HG03064 (cell line): Measurements from ENCODE around the gene TRIP11.
"Not testable (repeated sequence)": the region's sequence is repeated elsewhere in the genome, so short reads cannot be mapped to it uniquely, and the experiment has no call there.

Source experiments
- ATAC-seq: cut with Tn5 transposase; IDR thresholded peaks from one replicate; pipeline ENCODE4 v1.9.1; 2021; ENCODE audit warnings: low read depth; ENCODE audit not compliant: unreplicated experiment

TRIP11 gene

DNA sequence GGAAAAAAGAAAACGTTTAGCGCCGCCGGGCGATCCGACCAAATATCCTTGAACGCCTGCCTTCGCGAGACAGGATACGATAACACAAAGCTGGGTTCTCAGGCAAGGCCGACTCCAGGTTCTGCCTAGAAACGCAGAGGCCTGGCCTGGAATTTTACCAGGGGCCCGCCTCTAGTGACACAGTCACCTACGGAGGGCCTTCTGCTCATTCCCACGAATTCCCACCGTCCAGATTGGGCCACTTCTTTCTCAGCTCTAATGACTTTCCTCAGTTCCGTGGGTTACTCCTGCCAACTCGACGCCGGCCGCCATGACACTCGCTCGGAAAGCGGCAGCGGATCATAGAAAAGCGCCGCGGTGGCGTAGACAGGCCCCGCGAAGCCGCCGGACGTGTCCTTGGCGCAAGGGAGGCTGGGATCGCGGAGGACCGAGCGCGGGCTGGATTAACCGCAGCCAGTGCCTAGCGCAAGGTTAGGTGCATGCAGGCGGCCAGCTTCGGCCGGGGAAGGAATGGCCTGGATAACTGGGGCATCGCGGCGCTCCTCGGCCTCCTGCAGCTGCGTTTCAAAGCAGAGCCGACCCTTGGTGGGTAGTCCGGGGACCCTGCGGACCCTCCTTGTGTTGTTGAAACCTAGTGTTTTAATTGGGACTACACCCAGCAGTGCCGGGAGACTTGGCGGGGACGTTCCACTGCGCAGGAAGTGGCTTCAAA is at the start of gene TRIP11:
Gene TRIP11, minus strand, starts transcription at position 341 of the 712 bp plus-strand sequence. CDS start 374 bp downstream, outside the sequence.
- peak; percentile 97 for ATAC-seq

DNA sequence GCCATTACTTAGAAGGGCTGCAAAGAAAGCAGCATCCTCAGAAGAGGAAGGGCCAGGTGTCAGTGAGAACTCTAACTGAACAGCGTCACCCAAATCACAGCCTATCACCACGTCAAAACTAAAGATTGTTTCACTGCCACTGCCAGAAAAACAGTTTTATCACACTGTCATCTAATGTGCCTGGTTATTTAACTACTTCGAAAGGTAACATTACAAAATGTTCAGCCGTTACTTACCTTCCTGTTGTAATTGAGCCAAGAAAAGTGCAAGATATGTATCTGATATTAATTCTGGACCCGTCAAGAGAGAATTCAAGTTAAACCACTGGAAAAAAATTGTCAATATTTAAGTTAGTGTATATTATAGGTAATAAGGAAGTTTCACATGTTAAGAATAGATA is 48.6 kb upstream of the TRIP11 start:
- ATAC-seq = no peak

DNA sequence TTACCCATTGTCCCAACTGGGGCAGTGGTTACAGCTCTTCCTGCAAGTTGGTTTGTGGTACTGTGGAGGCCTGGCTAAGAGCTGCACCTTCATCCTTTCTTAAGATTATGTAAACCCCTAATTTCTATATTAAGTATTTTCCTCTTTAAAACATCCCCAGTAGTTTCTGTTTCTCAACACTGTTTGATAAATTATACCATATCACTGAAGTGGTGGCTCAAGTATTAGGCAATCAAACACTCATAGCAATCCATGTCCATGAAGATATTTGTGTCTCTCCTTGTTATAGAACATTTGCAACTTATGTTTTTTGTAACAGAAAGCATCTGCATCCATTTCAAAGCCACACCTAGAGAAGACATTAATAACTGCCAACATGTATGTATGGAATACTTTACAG is 34.7 kb upstream of the TRIP11 start:
- ATAC-seq = no peak

DNA sequence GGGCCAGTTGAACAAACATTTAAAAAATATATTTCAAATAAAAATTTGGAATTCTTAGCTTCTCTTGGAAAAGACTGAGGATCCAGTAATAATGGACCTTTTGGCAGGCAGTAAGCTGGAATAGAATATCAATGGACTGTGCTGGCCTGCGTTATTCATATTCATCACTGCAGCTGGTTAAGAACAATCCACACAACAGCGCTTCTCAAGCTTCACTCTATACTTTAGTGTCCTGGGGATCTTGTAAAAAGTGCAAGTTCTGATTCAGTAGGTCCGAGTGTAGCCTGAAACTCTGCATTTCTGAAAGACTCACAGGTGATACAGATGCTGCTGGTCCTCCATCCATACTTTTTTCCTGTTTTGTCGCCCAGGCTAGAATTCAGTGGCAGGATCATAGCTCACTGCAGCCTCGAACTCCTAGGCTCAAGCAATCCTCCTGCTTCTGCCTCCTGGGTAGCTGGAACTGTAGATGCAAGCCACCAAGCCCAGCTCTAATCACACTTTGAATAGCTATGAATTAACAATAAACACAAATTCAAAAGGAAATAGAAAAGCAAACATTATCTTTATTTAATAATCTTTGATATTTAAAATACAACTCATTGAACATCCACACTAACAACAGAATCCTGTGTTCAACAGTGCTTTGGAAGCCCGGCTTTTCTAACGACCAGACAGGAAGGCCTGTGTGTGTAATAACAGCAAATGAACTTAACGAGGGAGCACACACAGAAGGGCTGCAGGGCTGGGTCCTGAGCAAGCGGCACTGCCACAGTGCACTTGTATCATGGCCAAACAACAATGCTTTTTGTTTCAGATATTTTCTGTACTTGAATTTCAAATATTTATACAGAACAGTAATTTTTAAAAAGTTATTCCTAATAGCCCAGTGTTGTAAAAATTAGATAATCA is 18.4 kb upstream of the TRIP11 start:
- no peak for ATAC-seq

DNA sequence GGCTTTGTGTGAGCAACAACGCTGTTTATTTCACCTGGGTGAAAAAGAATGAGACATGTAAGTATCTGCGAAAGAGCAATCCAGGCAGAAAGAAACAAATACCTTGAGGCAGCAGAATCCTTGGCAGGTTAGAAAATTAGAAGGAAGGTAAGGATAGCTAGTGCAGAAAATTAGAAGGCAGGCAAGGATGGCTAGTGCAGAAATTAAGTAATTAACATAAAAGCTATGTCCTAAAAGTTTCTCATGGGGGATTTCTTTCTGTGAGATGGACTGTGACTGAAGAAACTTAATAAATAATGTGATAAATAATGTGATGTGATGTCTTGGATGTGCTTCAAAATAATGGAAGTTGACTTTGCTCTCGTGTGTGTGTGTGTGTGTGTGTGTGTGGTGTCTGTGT is 9.9 kb upstream of the TRIP11 start:
- ATAC-seq = no peak

DNA sequence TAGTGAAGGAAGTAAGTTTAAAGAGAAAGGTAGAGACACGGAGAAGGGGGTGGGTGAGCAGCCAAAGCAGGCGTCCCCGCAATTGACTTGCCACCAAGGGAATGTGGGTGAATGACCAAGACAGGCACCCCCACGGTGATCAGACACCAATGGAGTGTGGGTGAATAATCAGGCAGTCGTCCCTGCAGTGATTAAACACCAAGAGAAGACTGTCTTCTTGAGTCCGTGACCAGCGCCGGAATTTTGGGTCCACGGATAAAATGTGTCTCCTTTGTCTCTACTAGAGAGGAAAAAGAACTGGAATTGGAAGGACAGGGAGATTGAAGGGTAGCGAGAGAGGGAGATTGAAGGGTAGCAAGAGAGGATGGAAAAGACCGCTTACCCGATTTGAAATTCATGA is 9.4 kb upstream of the TRIP11 start:
- not testable (repeated sequence) for ATAC-seq

DNA sequence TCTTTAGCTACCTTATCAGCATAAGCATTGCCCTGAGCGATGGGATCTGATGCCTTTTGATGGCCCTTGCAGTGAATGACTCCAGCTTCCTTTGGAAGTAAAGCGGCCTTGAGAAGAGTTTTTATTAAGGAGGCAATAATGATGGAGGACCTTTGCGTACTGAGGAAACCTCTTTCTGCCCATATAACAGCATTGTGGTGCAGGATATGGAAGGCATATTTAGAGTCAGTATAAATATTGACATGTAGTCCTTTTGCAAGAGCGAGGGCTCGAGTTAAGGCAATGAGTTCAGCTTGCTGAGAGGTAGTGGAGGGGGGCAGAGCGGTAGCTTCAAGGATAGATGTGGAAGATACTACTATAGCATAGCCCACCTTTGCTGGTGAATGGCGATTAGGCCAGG is 6.0 kb upstream of the TRIP11 start:
- ATAC-seq = not testable (repeated sequence)

DNA sequence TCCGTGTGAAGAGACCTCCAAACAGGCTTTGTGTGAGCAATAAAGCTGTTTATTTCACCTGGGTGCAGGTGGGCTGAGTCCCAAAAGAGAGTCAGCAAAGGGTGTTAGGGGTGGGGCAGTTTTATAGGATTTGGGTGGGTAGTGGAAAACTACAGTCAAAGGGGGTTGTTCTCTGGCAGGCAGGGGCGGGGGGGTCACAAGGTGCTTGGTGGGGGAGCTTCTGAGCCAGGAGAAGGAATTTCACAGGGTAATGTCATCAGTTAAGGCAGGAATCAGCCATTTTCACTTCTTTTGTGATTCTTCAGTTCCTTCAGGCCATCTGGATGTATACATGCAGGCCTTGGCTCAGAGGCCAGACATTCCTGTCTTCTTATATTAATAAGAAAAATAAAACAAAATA is 1.9 kb upstream of the TRIP11 start:
- ATAC-seq = not testable (repeated sequence)

DNA sequence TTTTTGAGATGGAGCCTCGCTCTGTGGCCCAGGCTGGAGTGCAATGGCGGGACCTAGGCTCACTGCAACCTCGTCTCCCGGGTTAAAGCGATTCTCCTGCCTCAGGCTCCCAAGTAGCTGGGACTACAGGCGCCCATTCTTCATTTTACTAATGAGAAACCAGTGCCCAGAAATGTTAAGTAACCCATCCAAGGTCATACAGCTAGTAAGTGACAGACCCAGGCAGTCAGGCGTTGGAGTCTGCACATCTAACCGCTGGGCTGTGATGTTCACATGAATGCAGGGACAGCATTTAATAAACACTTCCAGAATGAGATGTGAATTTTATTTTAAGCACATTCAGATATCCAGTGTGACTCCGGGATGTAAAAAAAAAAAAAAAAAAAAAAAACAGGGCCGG is 1.3 kb upstream of the TRIP11 start:
- no peak for ATAC-seq

DNA sequence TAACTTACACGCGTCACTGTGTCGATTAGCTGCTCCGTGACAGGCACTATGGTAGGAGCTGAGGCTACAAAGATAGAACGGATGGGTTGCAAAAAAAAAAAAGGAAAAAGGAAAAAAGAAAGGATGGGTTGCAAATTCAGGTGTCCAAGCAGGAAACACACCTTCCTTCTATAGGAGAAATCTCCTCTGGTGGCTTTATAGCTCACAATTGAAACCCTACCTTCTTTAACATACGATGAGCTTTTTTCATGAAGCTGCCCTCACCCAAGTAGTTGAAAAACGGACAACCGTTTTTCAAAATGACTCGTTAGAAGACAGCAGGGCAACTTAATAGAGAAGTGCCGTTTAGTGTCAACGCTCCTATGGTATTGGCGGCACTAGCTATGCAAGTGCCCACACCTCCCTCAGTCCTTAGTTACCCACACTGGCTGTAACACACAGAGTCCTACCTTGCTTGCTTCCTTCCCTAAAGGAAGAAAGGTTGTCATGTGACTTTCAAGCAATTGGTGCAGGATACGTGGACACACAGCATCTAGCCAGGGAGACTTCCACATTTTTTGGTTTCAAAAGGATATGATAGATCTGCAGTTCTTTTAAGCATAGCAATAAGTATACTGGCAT is 682 bp upstream of the TRIP11 start:
- no peak for ATAC-seq

DNA sequence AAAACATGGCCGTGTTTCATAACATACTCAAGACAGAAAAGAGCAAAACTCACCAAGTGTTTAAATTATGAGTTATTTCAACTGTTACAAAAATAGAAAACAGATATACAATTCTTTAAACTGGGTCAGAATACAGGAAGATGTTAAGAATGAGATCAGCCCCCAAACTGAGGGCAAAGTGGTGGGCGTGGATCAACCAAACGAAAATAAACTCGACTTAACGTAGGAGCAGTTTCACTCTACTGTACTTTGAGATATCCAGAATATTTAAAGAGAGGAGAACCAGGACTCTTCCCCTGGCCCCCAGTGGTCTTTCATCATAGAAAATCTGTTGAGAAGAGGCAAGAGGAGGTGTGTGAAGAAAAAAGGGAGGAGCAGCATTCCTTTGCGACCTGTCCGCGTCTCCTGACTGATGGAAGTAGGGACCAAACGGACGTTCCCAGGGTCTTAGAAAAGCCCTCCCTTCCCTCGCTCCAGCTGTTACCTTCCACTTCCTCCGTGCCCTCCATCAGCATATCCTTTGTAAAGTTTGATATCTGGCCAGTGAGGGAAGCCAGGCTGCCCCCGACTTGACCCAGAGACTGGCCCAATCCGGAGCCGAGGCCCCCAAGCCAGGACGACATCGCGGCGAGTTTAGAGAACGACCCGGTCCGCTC is 668 bp downstream of the TRIP11 start:
- peak; percentile 1 for ATAC-seq

DNA sequence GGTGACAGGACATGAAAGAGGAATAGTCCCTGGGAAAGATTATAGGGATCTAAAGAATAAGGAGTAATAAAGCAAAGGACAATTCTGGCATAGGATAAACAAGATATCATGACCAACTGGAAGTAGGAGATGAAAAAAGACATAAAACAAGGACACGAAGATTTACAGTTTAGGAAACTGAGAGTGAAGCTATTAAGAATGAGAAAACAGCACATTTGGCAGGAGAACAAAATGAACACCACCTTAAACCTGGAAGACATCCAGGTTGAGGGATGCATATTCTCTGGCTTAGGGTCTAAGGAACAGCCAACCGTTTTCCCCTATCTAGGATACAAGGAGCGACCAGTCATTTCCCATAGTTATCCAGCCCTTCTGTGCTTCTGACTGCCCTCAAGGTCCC is 1.9 kb downstream of the TRIP11 start:
- no peak for ATAC-seq

DNA sequence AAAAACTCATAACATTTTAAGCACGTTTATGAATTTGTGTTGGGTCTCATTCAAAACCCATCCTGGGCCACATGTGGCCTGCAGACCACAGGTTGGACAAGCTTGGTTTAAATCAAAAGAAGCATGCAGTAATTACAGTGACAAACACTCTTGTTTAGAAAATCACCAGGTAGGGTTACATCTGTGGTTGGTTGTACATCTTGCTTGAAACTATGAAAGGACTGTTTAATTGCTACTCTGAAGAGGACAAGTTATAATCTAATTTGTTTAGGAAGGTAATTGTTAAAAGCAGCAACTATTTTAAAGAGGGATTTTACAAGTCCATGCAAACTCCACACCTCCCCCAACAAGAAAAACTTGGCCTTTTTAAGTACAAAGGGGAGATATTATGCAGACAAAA is 4.0 kb downstream of the TRIP11 start:
- no peak for ATAC-seq

DNA sequence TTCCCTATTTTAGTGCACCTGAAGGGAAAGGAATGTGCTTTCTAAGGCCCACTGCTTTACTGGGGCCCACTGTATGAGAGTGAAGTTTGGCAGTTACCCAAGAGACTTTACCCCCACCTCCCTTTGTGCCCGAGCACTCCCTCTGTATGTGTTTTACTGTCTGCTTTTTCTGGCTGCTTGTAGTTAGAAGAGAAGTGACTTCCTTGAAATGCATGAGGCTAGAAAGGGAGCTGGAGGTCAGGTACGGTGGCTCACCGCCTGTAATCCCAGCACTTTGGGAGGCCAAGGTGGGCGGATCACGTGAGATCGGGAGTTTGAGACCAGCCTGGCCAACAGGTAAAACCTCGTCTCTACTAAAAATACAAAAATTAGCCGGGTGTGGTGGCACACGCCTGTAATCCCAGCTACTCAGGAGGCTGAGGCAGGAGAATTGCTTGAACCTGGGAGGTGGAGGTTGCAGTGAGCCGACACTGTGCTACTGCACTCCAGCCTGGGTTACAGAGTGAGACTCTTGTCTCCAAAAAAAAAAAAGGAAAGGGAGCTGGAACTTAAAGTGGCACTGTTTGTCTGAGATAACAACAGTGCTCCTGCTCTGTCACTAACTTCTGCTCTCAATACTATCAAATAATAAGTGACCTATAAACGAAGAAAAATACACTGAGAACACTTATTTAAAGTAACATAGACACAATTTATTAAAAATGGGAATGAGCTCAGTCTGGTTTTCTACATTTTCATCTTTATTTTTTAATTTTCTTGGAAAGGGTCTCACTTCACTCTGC is 5.8 kb downstream of the TRIP11 start:
- no peak for ATAC-seq

DNA sequence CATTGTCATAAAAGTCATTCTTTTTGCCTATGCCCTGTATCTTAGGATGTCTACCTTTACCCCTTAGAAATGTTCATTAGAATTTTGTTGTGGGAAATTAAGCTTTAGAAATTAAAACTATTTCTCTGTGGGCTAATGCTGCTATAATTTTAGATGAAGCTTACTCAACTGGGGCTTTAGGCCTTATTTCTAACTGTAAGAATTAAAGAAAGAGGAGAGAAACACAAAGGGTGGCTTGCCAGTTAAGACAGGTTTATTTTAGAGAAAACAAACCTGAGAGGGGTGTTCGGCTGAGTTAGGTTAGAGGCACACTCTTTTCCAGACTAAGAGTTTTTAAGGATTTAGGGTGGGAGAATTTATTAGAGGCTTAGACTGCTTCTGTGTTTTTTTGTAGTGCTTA is 6.4 kb downstream of the TRIP11 start:
- ATAC-seq = no peak

DNA sequence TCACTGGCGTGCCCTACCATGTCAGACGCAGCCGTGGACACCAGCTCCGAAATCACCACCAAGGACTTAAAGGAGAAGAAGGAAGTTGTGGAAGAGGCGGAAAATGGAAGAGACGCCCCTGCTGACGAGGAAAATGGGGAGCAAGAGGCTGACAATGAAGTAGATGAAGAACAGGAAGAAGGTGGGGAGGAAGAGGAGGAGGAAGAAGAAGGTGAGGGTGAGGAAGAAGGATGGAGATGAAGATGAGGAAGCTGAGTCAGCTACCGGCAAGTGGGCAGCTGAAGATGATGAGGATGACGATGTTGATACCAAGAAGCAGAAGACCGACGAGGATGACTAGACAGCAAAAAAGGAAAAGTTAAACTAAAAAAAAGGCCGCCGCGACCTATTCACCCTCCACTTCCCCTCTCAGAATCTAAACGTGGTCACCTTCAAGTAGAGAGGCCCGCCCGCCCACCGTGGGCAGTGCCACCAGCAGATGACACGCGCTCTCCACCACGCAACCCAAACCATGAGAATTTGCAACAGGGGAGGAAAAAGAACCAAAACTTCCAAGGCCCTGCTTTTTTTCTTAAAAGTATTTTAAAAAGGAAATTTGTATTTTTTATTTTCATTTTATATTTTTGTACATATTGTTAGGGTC is 13.2 kb downstream of the TRIP11 start:
- ATAC-seq = no peak

DNA sequence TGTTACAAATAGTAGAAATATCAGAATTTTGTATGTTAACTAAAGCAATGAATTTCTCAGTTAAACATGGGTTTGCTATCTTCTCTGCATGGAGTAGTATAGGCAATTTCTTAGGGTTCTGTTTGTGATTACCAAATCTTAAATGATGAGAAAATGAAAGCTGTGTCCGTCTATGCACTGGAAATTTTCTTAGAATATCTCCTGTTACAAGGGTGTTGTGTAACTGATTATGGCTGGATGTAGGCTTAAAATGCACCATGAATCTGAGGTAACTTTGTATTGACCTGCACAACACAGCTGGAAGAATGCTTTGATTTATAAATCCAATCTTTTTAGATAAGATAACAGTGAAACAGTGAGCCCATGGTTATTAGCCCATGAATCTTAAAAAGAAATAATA is 17.8 kb downstream of the TRIP11 start:
- no peak for ATAC-seq

DNA sequence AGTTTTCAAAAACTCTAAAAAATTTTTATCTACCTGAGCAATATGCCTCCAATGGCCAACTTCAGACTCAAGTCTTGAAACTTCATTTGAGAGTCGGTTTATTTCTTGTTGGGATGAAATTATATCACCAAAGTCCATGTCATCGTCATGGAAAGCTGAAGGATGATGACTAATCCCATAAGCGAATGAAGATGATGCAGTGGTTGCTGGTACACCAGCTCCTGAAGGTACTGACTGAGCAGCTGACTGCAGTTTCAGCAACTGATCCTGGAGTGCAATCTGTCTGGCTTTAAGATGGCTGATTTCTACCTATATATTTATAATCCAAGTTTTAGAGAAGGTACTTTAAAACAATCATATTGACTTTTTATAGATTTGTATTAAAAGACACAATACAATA is 18.3 kb downstream of the TRIP11 start:
- no peak for ATAC-seq

DNA sequence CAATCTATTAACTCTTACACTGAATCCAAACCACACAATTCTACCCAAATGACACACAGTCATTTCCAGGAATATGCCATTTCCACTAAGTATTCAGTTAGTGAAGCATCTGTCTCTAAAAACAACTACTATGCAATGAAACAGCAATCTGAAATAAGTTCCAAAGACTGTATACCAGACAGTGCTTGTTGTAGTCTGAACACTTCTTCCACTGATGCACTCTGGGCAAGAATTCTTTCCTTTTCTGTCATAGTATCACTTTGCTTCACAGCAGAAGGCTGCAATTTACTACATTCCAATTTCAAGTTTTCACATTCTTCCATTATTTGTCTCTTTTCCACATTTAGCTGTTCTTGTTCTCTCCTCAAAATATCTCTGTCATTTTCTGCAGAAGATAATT is 25.8 kb downstream of the TRIP11 start:
- ATAC-seq = no peak
